HG02610 (cell line): Measurements from ENCODE around the gene LRRC49.
"Not testable (repeated sequence)": the region's sequence is repeated elsewhere in the genome, so short reads cannot be mapped to it uniquely, and the experiment has no call there.

Experiments
- ATAC-seq: cut with Tn5 transposase; IDR thresholded peaks from one replicate; pipeline ENCODE4 v1.9.1; 2021; ENCODE audit warnings: mild to moderate bottlenecking, moderate library complexity; ENCODE audit not compliant: unreplicated experiment

The LRRC49 gene

DNA sequence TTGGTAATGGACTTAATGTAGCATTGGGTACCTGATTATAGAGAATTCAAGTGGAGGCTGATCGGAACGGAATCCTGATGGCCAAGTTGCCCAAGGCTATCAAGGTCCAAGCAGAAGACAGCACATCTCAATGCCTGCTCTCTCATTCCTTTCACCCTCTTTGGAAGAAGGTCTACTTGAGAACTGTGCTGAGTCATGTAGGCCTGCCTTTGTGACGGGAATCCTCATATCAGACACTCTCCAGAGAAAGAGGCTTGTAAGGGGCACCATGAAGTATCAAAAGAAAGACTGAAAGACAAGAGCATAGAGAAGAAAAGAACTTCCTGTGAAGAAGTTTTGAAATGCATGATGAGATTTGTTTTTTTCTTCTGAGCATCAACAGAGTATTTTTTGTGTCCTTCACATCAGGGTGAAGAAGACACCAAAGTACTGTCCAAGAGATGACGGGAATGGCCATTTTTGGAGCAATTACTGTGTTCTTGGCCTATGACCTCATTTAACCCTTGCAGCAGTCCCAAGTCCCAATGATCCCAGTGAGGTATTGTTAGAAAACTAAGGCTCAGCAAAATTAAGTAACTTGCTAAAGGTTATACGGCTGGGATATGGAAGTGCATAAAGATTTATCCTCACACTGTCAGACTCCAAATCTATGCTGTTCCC is 25.5 kb upstream of the LRRC49 start:
- ATAC-seq = no peak

DNA sequence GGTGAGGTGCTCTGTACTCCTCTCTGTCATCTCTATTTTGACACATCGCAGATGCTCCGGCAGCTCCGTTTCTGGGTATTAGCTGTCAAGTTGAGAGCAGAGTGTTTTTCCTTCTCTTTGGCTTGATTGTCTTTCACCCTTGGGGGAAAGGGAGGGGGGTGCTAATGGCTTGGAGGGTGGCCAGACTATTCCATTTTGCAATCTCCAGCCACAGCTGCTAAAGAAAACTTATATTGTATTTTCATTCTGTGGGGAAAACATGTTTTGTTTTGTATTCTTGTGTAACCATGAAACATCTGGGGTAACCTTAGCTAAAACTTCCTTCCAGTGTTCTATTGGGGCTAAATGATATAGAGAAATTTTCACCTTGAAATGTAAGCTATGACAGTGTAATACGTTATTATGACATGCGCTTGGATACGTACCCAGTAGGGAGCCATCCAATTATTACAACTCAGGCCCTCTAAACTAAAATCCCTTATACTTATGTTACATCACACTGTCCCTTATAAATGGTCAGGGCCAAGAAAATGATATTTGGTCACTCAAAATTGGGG is 24.6 kb upstream of the LRRC49 start:
- ATAC-seq = no peak

- no peak for ATAC-seq
Observed at GRCh38 chr15:70869346-70869745, 23.3 kb upstream of the LRRC49 start.

GRCh38 chr15:70870051-70870450 is 22.6 kb upstream of the LRRC49 start:
- ATAC-seq = no peak

DNA sequence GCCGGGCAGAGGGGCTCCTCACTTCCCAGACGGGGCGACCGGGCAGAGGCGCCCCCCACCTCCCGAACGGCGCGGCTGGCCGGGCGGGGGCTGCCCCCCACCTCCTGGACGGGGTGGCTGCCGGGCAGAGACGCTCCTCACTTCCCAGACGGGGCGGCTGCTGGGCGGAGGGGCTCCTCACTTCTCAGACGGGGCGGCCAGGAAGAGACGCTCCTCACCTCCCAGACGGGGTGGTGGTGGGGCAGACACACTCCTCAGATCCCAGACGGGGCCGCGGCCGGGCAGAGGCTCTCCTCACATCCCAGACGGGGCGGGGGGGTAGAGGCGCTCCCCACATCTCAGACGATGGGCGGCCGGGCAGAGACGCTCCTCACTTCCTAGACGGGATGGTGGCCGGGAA is 21.1 kb upstream of the LRRC49 start:
- ATAC-seq = not testable (repeated sequence)

DNA sequence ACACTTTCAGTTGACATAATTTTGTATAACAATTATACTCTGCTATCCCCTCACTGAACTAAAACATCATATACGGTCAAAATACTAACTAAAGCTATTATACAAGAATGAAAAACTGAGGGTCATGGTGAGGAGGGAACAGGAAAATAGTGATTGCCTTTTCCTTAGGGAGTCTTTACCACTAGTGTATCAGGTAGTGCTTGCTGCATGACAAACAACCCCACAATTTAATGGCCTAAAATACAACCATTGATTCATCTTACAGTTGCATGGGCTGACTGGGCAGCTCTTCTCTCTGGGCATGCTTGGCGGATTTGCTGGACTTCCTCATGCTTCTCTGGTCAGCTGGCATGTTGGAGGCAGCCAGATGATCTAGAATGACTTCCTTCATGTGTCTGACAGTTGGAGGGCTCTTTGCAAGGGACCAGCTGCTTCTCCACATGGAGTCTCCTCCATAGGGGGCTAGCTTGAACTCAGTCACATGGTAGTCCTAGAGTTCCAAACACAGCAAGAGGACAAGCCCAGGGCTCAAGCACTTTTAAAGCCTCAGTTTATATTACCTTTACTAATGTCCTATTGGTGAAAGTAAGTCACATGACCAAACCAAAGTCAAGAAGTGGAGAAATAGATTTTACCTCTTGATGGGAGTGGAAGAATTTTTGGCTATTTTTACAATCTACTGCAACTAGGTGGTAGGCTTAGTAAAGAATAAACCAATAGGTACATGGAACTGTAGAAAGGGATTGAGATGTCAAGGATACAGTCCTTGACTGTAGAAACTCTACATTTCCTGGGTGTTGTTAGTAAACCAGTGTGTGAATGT is 19.2 kb upstream of the LRRC49 start:
- ATAC-seq = no peak

DNA sequence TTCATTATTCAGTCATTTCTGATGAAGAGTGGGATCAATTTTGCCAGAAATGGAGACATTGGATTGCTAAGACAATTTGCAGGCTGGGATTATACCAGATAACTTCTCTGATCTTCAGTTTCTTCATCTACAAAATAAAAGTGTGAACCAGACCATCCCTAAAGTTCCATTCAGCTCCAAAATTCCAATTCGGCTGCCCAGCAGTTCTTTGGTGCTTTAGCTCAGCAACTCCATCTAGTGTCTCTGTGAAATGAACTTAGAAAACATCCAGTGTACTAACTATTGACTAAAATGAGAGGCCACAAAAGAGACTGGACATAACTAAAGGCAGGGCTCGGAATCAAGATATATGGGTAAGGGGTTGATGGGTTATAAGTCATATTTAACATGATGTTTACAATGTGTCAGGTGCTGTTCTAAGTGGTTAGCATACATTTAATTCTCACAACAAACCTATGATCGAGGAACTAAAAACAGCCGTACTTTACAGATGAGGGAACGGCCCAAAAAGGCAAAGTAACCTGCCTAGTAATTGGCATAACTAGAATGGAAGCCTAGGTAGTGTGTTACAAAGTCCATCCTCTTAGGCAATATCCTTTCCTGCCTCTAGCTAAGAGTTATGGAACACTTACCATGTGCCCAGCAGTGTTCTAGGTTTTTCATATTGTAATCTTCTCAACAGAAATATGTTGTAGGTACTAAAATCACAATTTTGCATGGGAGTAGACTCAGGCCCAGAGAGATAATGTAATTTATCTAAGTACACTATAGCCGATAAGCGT is 17.4 kb upstream of the LRRC49 start:
- ATAC-seq = no peak

- no peak for ATAC-seq
Observed at GRCh38 chr15:70876011-70876410, 16.6 kb upstream of the LRRC49 start.

GRCh38 chr15:70876683-70877082 is 15.9 kb upstream of the LRRC49 start:
- no peak for ATAC-seq

- no peak for ATAC-seq
Observed at GRCh38 chr15:70879401-70879800, 13.2 kb upstream of the LRRC49 start.

DNA sequence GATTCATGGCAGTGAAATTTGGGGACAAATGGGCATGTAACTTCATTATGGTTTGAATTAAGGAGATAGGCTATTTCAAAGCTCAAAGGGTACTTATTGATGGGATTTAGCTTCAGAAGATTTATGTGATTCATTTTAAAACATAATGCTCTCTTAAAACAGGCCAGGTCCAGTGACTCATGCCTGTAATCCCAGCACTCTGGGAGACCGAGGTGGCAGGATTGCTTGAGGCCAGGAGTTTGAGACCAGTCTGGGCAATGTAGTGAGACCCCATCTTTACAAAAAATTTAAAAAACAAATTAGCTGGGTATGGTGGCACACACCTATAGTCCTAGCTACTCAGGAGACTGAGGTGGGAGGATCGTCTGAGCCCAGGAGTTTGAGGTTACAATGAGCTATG is 11.8 kb upstream of the LRRC49 start:
- no peak for ATAC-seq

- no peak for ATAC-seq
Observed at GRCh38 chr15:70882361-70882760, 10.3 kb upstream of the LRRC49 start.

DNA sequence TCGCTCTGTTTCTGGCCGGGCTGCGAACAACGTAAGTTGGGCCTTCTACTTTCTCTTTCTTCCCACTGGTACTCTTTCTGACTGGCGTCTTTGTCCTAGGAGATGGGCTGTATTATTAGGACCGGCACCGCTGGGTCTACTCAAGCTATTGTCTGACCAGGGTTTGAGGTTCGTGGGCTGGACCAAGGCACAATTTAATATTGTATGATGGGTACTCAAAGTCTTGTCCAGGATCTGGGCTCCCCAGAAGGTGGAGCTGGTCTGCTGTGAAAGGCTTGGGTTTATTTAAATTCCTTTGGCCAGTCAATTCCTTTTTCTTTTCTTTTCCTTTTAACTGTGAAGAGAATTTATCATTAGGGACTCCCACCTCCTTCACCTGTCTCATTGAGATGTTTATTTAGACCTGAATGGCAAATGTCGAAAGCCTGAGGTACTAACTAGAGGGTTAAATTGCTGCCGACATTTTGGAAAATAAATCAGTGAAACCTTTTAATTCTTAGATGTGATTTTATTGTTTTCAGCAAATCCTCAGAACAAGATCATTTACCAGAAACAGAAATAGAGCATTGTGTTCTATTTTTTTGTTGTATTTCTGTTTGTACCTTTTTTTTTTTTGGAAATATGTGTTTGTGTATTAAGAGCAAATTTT is 410 bp downstream of the LRRC49 start:
- peak; percentile 31 for ATAC-seq

GRCh38 chr15:70902107-70902506 is 9.5 kb downstream of the LRRC49 start:
- ATAC-seq = no peak

DNA sequence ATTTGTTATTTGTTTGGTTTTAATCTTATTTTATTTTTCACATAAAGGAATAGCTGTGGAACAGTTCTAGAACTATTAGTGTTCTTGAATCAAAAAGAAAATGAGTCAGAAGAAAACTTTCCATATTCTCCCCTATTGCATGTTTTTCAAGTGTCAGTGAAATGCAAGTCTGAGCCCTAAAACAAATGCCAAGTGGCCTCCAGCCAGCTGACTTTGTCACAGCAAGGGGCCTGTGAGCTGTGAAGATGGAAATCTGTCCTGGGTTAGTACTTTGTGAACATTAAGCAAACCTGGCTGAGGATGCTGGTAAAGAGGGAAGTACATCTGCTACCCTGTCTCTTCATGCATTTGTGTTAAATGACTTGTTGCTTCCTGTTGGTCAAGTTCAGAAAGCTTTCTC is 14.2 kb downstream of the LRRC49 start:
- ATAC-seq = no peak

- no peak for ATAC-seq
Observed at GRCh38 chr15:70907784-70908471, 15.3 kb downstream of the LRRC49 start.

DNA sequence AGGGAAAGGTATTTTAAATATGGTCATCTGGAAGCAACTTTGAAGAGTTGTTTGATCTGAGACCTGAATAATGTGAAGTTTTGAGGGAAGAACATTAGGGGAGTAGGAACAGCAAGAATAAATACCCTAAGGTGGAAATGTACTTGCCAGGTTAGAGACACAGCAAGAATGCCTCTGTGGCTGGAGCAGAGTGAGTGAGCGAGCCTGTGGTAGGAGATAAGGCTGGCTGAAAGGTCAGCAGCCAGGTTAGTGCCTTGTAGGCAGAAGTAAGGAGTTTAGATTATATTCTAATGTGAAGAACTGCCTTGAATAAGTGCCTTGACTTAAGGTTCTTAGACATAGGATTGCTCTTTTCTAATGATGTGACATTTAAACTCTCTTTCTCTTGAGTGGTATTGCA is 18.3 kb downstream of the LRRC49 start:
- ATAC-seq = no peak

- no peak for ATAC-seq
Observed at GRCh38 chr15:70912187-70912586, 19.6 kb downstream of the LRRC49 start.

DNA sequence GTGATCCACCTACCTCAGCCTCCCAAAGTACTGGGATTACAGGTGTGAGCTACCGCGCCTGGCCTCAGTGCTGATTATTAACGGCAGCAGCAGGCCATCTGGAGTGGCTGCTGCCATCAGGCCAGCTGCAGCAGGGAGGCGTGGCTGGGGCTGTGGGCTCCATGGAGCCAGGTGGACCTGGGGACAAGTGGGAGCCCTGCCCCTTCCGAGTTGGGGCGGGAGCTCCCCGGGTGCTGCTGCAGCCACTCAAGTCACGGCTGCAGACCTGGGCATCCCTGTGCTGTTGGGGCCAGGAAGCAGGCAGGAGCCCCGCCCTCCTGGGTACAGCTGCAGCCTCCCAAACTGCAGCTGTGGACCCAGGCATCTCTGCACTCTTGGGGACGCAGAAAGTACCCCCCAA is 23.9 kb downstream of the LRRC49 start:
- ATAC-seq = no peak

DNA sequence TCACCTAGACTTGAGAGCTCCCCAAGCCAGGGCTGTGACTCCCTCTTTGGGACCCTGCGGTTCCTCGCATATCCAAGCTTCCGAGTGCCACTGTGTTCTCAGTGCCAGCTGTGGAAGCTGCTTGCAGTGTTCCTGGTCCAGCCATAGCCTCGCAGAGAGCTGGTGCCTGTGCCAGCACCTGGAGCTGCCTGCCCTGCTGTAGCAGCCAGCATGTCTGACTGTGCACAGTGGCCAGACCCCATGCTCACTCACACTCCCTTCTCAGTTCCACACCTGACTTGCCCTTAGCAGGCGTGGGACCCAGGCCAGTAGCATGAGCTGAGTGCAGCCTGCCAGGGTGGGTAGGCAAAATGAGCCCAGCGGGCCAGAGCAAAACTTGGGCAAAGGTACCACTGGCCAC is 25.3 kb downstream of the LRRC49 start:
- no peak for ATAC-seq
